Mucosa of descending colon (tissue), 3 donors: ENCODE data around the gene ARCN1. TPM values are rescaled to one million over a fixed set of nuclear protein-coding genes. Genes with fewer than 3 reads are reported as not detected.

ENCODE experiments used
- ATAC-seq: fragments of 200-7000 bp; cut with Tn5 transposase; one replicate; pipeline ENCODE4 v1.9.1; 2020; ENCODE audit warnings: mild to moderate bottlenecking, moderate library complexity
- DNase-seq, 3 donors: peaks; one replicate each; pipeline ENCODE4 v3.0.0-alpha.2; 2020
- H3K36me3 ChIP-seq: fragments of 200-600 bp; one replicate; pipeline ENCODE4 v1.8.0; 2021; ENCODE audit warnings: low read depth, mild to moderate bottlenecking
- H3K4me1 ChIP-seq: fragments of 200-600 bp; one replicate; pipeline ENCODE4 v1.8.0; 2021; ENCODE audit warnings: low read depth, mild to moderate bottlenecking
- H3K4me3 ChIP-seq: fragments of 200-600 bp; one replicate; pipeline ENCODE4 v1.8.0; 2021; ENCODE audit warnings: mild to moderate bottlenecking
- H3K9me3 ChIP-seq: fragments of 200-600 bp; one replicate; pipeline ENCODE4 v1.8.0; 2021; ENCODE audit warnings: mild to moderate bottlenecking
- CTCF ChIP-seq: fragments of 200-600 bp; IDR thresholded peaks from one replicate; pipeline ENCODE4 v1.8.0; 2022; ENCODE audit warnings: antibody characterized with exemption, mild to moderate bottlenecking
- intact Hi-C, 2 donors: fragments of 100-400 bp; cut with DNase I in 1 of 2; cut with micrococcal nuclease in 1 of 2; formaldehyde crosslinking; loops; one replicate each; pipeline versions ENCODE4 v1.11.0 to v1.11.1; 2022; cut with DNase I, micrococcal nuclease
- total RNA-seq, 3 donors: library from RNA; stranded (reverse); fragmentation: NEBNext Ultra II Directional in 2 of 3; extraction: Animal tissue kit (Norgen Biotek cat#: 25700) in 2 of 3; gene quantifications; one replicate each; pipeline versions ENCODE4 v1.2.1 to v1.2.4, GENCODE V29; 2021 to 2023
- donor health status: DM: no; HTN: no; CAD: no; lungs with moderate emphysema.
- donor health status: DM: no; HTN: no; CAD: no.
- donor health status: DM: no; HTN: yes; CAD: no.

ARCN1 gene
- total RNA-seq, 3 donors from 2014 or later, result 126 to 134 (median 130) TPM

GRCh38 chr11:118531597-118532084, 40.6 kb upstream of the ARCN1 start:
- peak; percentile 10 for ATAC-seq
- H3K4me1 ChIP-seq, result peaks cover 8% of the 10 kb centered on the region

GRCh38 chr11:118532091-118532490, 40.1 kb upstream of the ARCN1 start:
- Histone ChIP-seq H3K9me3 (no peaks in the 10 kb centered on the region), H3K4me3 (no peak overlapping the region)

More at GRCh38 chr11:118531597-118532084, 40.6 kb upstream of the ARCN1 start:
- intact Hi-C loops, result no loop called here
- Histone ChIP-seq H3K9me3 (no peaks in the 10 kb centered on the region), H3K36me3 (no peaks in the 10 kb centered on the region), H3K4me3 (no peak overlapping the region)
- TF ChIP-seq CTCF, result no peak
- DNase-seq, result no peak

GRCh38 chr11:118532852-118533768, 39.1 kb upstream of the ARCN1 start:
- H3K9me3 ChIP-seq, result no peaks in the 10 kb centered on the region
- no peak overlapping the region for H3K4me3 ChIP-seq
- intact Hi-C loops, result no loop called here
- TF ChIP-seq CTCF, result no peak
- DNase-seq, result no peak
- H3K36me3 ChIP-seq, result no peaks in the 10 kb centered on the region
- H3K4me1 ChIP-seq, result peaks cover 8% of the 10 kb centered on the region
- ATAC-seq, result no peak

More at GRCh38 chr11:118532091-118532490, 40.1 kb upstream of the ARCN1 start:
- peak in 1 of 3 donors; percentile 48 for DNase-seq
- ATAC-seq, result no peak
- Histone ChIP-seq H3K4me1 (peaks cover 8% of the 10 kb centered on the region), H3K36me3 (no peaks in the 10 kb centered on the region)
- no peak for TF ChIP-seq CTCF
- intact Hi-C loops, result no loop called here

GRCh38 chr11:118533769-118534729, 38.2 kb upstream of the ARCN1 start:
- intact Hi-C loops, result no loop called here
- ATAC-seq (peak; percentile 51), DNase-seq (peak in 1 of 3 donors; percentile 49)
- Histone ChIP-seq H3K4me3 (no peak overlapping the region), H3K9me3 (no peaks in the 10 kb centered on the region), H3K36me3 (no peaks in the 10 kb centered on the region), H3K4me1 (peaks cover 8% of the 10 kb centered on the region)
- no peak for TF ChIP-seq CTCF

GRCh38 chr11:118535261-118535660, 36.9 kb upstream of the ARCN1 start:
- peaks cover under 1% of the 10 kb centered on the region for H3K4me1 ChIP-seq
- no peak for TF ChIP-seq CTCF
- H3K4me3 ChIP-seq, result no peak overlapping the region
- H3K9me3 ChIP-seq, result no peaks in the 10 kb centered on the region
- intact Hi-C loops, result no loop called here
- no peak for DNase-seq
- no peaks in the 10 kb centered on the region for H3K36me3 ChIP-seq
- no peak for ATAC-seq
